PFSK-1 (cell line): ENCODE data around the gene KIF6.

ENCODE experiments used
- FOXP2 ChIP-seq: optimal IDR thresholded peaks from 2 replicates; pipeline ENCODE3; 2011; ENCODE audit warnings: borderline replicate concordance, control low read depth, inconsistent platforms; ENCODE audit not compliant: insufficient read depth; ENCODE audit errors: extremely low read length, extremely low read depth
- POLR2AphosphoS5 ChIP-seq: IDR thresholded peaks from 2 replicates; pipeline ENCODE4 v1.6.1; 2012; ENCODE audit warnings: low read depth, mild to moderate bottlenecking, control low read depth, low read length, moderate library complexity
- REST ChIP-seq, 2 experiments: IDR thresholded peaks; 2 replicates each; pipeline versions ENCODE4 v1.6.1 to v1.8.0; 2011 to 2012; ENCODE audit warnings: low read depth in 2 of 2, low read length in 2 of 2, control low read depth in 1 of 2, inconsistent platforms in 1 of 2, mild to moderate bottlenecking in 1 of 2, moderate library complexity in 1 of 2; ENCODE audit not compliant: insufficient read depth in 1 of 2
- SIN3A ChIP-seq: IDR thresholded peaks from 2 replicates; pipeline ENCODE4 v1.6.1; 2012; ENCODE audit warnings: mild to moderate bottlenecking, low read length, moderate library complexity, borderline replicate concordance; ENCODE audit not compliant: insufficient read depth
- TAF1 ChIP-seq: IDR thresholded peaks from 2 replicates; pipeline ENCODE4 v1.6.1; 2012; ENCODE audit warnings: low read length, control low read depth, borderline replicate concordance; ENCODE audit not compliant: insufficient read depth

Gene KIF6

GRCh38 chr6:39388606-39389483 is 336.4 kb downstream of the KIF6 start:
- TF ChIP-seq POLR2AphosphoS5 (no peak), REST (IDR thresholded peaks at IDR 0.05; ENCODE audit: insufficient read depth in 1 of 2, low read depth in 2 of 2, low read length in 2 of 2) (no peak)

DNA sequence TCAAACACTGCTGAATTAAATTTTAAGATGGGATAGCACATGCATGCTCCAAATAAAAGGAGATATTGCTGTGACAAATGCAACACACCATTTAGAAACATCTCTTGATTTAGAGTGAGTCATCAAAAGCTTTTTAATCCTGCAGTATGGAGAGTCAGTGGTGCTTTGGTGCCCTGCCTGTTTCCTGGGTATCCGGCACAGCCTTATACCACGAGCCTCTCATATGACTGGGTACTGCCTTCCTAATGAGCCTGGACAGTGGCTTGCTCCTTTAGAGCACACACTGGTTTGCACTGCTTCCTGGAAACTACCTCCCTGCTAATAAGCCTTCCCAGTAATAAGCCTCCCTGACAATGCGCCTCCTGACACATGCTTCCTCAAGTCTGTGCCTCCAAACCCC is 337.4 kb downstream of the KIF6 start:
- no peak for TF ChIP-seq SIN3A
- TF ChIP-seq FOXP2, result no peak
- no peak for TF ChIP-seq POLR2AphosphoS5
- TF ChIP-seq REST (IDR thresholded peaks at IDR 0.05; ENCODE audit: insufficient read depth in 1 of 2, low read depth in 2 of 2, low read length in 2 of 2), result no peak

DNA sequence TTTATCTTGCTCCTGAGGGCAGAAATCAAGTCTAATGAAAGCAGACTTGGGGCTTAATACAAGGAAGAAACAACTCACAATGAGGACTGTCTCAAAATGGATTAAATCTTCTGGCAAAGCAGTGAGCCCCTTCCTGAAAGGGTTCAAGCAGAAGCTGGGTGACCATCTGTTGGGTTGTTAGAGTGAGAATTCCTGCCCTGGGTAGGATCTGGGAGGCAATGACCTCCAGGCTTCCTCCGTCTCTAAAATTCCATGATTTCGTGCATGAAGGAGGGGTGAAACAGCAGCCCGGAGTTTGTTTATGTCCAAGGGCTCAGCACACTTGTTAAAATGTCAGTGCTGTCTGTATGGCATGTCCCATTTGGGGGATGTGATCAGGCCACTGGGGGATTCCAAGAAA is 338.7 kb downstream of the KIF6 start:
- TF ChIP-seq TAF1 (no peak), SIN3A (no peak), REST (IDR thresholded peaks at IDR 0.05; ENCODE audit: insufficient read depth in 1 of 2, low read depth in 2 of 2, low read length in 2 of 2) (no peak), POLR2AphosphoS5 (no peak), FOXP2 (no peak)

DNA sequence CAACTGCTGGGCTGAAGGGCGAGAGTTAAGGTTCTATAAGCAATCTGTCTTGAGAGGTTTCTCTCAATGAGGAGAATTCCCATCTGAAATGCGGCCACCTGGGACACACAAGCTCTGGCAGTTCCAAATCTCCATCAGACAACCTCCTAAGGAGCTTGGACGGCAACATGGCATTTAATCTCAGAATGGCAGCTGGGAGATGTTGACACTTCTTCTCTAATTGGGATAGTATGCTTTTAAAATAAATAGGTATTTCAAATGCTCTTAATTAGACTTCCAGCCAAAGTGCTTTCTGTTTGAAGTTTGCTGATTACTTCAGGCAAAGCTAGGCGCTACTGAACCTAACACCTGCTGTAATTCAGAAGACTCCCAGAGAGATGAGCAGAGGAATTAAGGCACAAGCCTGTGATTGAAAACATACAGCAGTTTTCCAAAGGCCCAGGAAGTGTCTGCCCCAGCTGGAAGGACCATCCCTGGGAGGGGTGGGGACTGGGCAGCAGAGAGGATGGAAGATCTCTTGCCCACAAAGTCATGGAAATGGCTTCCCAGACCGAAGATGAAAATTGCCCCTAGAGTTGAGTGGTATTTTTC is 343.6 kb downstream of the KIF6 start:
- TF ChIP-seq FOXP2 (no peak), TAF1 (no peak), POLR2AphosphoS5 (no peak), REST (IDR thresholded peaks at IDR 0.05; ENCODE audit: insufficient read depth in 1 of 2, low read depth in 2 of 2, low read length in 2 of 2) (no peak)
